GM12878 (cell line): Measurements from ENCODE around the gene BAG3.

Experiments
- ATF7 ChIP-seq: fragments of 450-650 bp; IDR thresholded peaks from 2 replicates; pipeline ENCODE4 v1.6.1; 2016; ENCODE audit warnings: low read depth, mild to moderate bottlenecking
- CEBPB ChIP-seq, 2 experiments: fragments of 150-350 bp in 1 of 2; IDR thresholded peaks; 2 replicates each; pipeline ENCODE4 v1.6.1; 2012 to 2014; ENCODE audit warnings: low read depth in 2 of 2, low read length in 2 of 2, borderline replicate concordance in 1 of 2, inconsistent platforms in 1 of 2
- CTCF ChIP-seq, 3 experiments: IDR thresholded peaks in 2 of 3; conservative IDR thresholded peaks in 1 of 3; 2 replicates each; pipeline ENCODE4 v1.5.1; 2011; ENCODE audit warnings: low read depth in 3 of 3, low read length in 3 of 3, mild to moderate bottlenecking in 3 of 3, control low read depth in 2 of 3, moderate library complexity in 2 of 3, inconsistent platforms in 1 of 3, mixed read lengths in 1 of 3; ENCODE audit not compliant: control insufficient read depth in 2 of 3, insufficient read depth in 1 of 3; ENCODE audit errors: extremely low read depth in 1 of 3
- EP300 ChIP-seq, 2 experiments: fragments of 150-350 bp in 1 of 2; IDR thresholded peaks; 2 replicates each; pipeline ENCODE4 v1.6.1; 2011 to 2012; ENCODE audit warnings: low read depth in 2 of 2, low read length in 2 of 2, borderline replicate concordance in 1 of 2, improper control_type of control experiment in 1 of 2, inconsistent platforms in 1 of 2; ENCODE audit not compliant: control insufficient read depth in 1 of 2
- EZH2 ChIP-seq: IDR thresholded peaks from 2 replicates; pipeline ENCODE4 v1.6.1; 2012; ENCODE audit warnings: low read depth, mild to moderate bottlenecking, control low read depth, inconsistent platforms, low read length, borderline replicate concordance; ENCODE audit not compliant: control insufficient read depth
- KDM1A ChIP-seq: fragments of 200-600 bp; sonication (generic); IDR thresholded peaks from 2 replicates; pipeline ENCODE4 v1.6.1; 2016; ENCODE audit warnings: borderline replicate concordance
- PML ChIP-seq: IDR thresholded peaks from 2 replicates; pipeline ENCODE4 v1.6.1; 2012; ENCODE audit warnings: low read length, inconsistent platforms
- SMC3 ChIP-seq: IDR thresholded peaks from 2 replicates; pipeline ENCODE4 v1.6.1; 2011; ENCODE audit warnings: low read length, improper control_type of control experiment, borderline replicate concordance
- TF ChIP-seq, protein P1 (sequence below): IDR thresholded peaks from 2 replicates; pipeline ENCODE4 v1.6.1; 2011; ENCODE audit warnings: low read depth, low read length, improper control_type of control experiment, borderline replicate concordance

DNA sequence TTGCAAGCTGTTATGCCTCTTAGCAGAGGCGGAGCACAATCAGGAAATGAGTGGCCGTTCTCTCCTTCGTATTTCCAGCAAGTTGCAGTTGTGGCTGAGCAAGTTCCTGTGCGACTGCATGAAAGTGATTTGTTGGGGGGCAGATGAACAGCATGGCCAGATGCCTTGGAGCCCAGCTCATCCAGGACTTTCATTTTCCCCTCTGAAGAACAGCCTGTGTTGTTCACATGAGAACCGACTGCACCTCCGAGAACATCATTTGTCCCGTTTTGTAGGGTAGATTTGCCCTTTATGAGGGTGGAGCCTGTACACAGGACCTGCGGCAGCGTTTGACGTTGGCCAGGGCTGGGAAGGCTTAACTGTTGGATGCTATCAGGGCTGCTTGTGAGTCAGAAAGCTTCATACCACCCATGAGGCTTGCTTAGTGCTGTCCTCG lies 4.4 kb downstream of the BAG3 start:
- TF ChIP-seq EZH2 (no peak), CTCF (IDR thresholded peaks at IDR 0.05 in 2 of 3, conservative IDR thresholded peaks at IDR 0.05 in 1 of 3; ENCODE audit: control insufficient read depth in 2 of 3, extremely low read depth in 1 of 3, insufficient read depth in 1 of 3, low read depth in 3 of 3, low read length in 3 of 3) (no peak), SMC3 (no peak), CEBPB (IDR thresholded peaks at IDR 0.05; ENCODE audit: borderline replicate concordance in 1 of 2, low read depth in 2 of 2, low read length in 2 of 2) (no peak), KDM1A (no peak), PML (no peak), EP300 (IDR thresholded peaks at IDR 0.05; ENCODE audit: borderline replicate concordance in 1 of 2, control insufficient read depth in 1 of 2, low read depth in 2 of 2, low read length in 2 of 2) (no peak), ATF7 (no peak)
- TF ChIP-seq, protein P1, sequence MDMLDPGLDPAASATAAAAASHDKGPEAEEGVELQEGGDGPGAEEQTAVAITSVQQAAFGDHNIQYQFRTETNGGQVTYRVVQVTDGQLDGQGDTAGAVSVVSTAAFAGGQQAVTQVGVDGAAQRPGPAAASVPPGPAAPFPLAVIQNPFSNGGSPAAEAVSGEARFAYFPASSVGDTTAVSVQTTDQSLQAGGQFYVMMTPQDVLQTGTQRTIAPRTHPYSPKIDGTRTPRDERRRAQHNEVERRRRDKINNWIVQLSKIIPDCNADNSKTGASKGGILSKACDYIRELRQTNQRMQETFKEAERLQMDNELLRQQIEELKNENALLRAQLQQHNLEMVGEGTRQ = no peak
